ENCODE data around the gene NES. TPM values are rescaled to one million over a fixed set of nuclear protein-coding genes. Genes with fewer than 3 reads are reported as not detected.

The NES gene
- total RNA-seq, 1 donor from 2014 or later = 94.7 TPM

- ATAC-seq = no peak
- intact Hi-C loops (cut with micrococcal nuclease) = no loop called here
- DNase-seq = peak; percentile 15
These were observed 8.2 kb downstream of the NES start for GRCh38 chr1:156668801-156669637.

GRCh38 chr1:156667968-156668709 is 9.1 kb downstream of the NES start:
- DNase-seq = no peak
- ATAC-seq = peak; percentile 2
- intact Hi-C loops (cut with micrococcal nuclease) = no loop called here

GRCh38 chr1:156667610-156667967 is 9.6 kb downstream of the NES start:
- peak; percentile 60 for DNase-seq
- peak; percentile 67 for ATAC-seq
- intact Hi-C loops (cut with micrococcal nuclease) = no loop called here

- DNase-seq = peak; percentile 43
- intact Hi-C loops (cut with micrococcal nuclease) = no loop called here
- ATAC-seq = peak; percentile 0
These were observed 10.2 kb downstream of the NES start for GRCh38 chr1:156666862-156667609.

- intact Hi-C loops (cut with micrococcal nuclease) = no loop called here
- DNase-seq (no peak), ATAC-seq (no peak)
These were observed 11.7 kb downstream of the NES start for GRCh38 chr1:156665539-156665938.

GRCh38 chr1:156664767-156665411 is 12.3 kb downstream of the NES start:
- peak; percentile 64 for ATAC-seq
- intact Hi-C loops (cut with micrococcal nuclease) = no loop called here
- peak; percentile 83 for DNase-seq

GRCh38 chr1:156664046-156664766 is 13.0 kb downstream of the NES start:
- DNase-seq = peak; percentile 44
- intact Hi-C loops (cut with micrococcal nuclease) = no loop called here
- no peak for ATAC-seq

- ATAC-seq (peak; percentile 4), DNase-seq (peak; percentile 66)
- intact Hi-C loops (cut with micrococcal nuclease) = no loop called here
These were observed 14.0 kb downstream of the NES start for GRCh38 chr1:156663178-156663577.

GRCh38 chr1:156662800-156663055 is 14.5 kb downstream of the NES start:
- no peak for DNase-seq
- intact Hi-C loops (cut with micrococcal nuclease) = no loop called here

GRCh38 chr1:156662005-156662799 is 15.0 kb downstream of the NES start:
- DNase-seq (no peak), ATAC-seq (no peak)
- intact Hi-C loops (cut with micrococcal nuclease) = no loop called here

More at GRCh38 chr1:156662800-156663055, 14.5 kb downstream of the NES start:
- ATAC-seq = no peak

- no peak for DNase-seq
- no peak for ATAC-seq
- intact Hi-C loops (cut with micrococcal nuclease) = no loop called here
These were observed 16.5 kb downstream of the NES start for GRCh38 chr1:156660752-156661112.

- peak; percentile 81 for ATAC-seq
- intact Hi-C loops (cut with micrococcal nuclease) = no loop called here
- DNase-seq = peak; percentile 98
These were observed 17.0 kb downstream of the NES start for GRCh38 chr1:156659988-156660751.

- DNase-seq (no peak), ATAC-seq (no peak)
- intact Hi-C loops (cut with micrococcal nuclease) = no loop called here
These were observed 17.6 kb downstream of the NES start for GRCh38 chr1:156659661-156659987.

- intact Hi-C loops (cut with micrococcal nuclease) = no loop called here
- no peak for ATAC-seq
- no peak for DNase-seq
These were observed 18.1 kb downstream of the NES start for GRCh38 chr1:156658945-156659574.

GRCh38 chr1:156658496-156658895 is 18.7 kb downstream of the NES start:
- intact Hi-C loops (cut with micrococcal nuclease) = no loop called here
- DNase-seq = no peak
- no peak for ATAC-seq

- DNase-seq (no peak), ATAC-seq (no peak)
- intact Hi-C loops (cut with micrococcal nuclease) = no loop called here
These were observed 19.4 kb downstream of the NES start for GRCh38 chr1:156657741-156658319.

Data from left ventricle myocardium superior (tissue), 1 donor.